Natural killer cell (primary cell): ENCODE results near the gene PDE4DIP. TPM values are rescaled to one million over a fixed set of nuclear protein-coding genes. Genes with fewer than 3 reads are reported as not detected.
"Not testable (repeated sequence)": the region's sequence is repeated elsewhere in the genome, so short reads cannot be mapped to it uniquely, and the experiment has no call there.

ENCODE experiments used
- ATAC-seq, 3 donors: fragments of 150-1000 bp in 2 of 3; fragments of 200-7000 bp in 1 of 3; cut with Tn5 transposase; 1 replicate in 1 of 3; 2 replicates in 2 of 3; pipeline ENCODE4 v1.10.0; 2021; ENCODE audit warnings: mild to moderate bottlenecking in 2 of 3, moderate library complexity in 2 of 3
- DNase-seq, 2 donors: peaks; one replicate each; pipeline versions ENCODE4 v3.0.0 to v3.0.0-alpha.2; 2013 to 2021; ENCODE audit warnings: mixed read lengths in 1 of 2
- H3K27ac ChIP-seq: one replicate; pipeline ENCODE4 v1.5.1; 2013; ENCODE audit warnings: mild to moderate bottlenecking, low read length
- H3K27me3 ChIP-seq: one replicate; pipeline ENCODE4 v1.6.1; 2013; ENCODE audit warnings: low read length; ENCODE audit not compliant: control insufficient read depth, insufficient read depth
- H3K36me3 ChIP-seq: one replicate; pipeline ENCODE4 v1.6.1; 2013; ENCODE audit warnings: low read length; ENCODE audit not compliant: control insufficient read depth, insufficient read depth
- H3K4me1 ChIP-seq: one replicate; pipeline ENCODE4 v1.6.1; 2013; ENCODE audit warnings: low read length; ENCODE audit not compliant: control insufficient read depth, insufficient read depth
- H3K4me3 ChIP-seq: one replicate; pipeline ENCODE4 v1.5.1; 2013; ENCODE audit warnings: low read length
- H3K9me3 ChIP-seq: one replicate; pipeline ENCODE4 v1.6.1; 2013; ENCODE audit warnings: low read length; ENCODE audit not compliant: control insufficient read depth, insufficient read depth
- H3K27ac Mint-ChIP-seq, 2 donors: one replicate each; pipeline ENCODE4 v1.8.0; 2022; ENCODE audit warnings: mild to moderate bottlenecking in 2 of 2, mixed read lengths in 2 of 2, moderate library complexity in 1 of 2
- H3K27me3 Mint-ChIP-seq, 2 donors: one replicate each; pipeline ENCODE4 v1.8.0; 2022; ENCODE audit warnings: low read depth in 2 of 2, mixed read lengths in 2 of 2
- H3K36me3 Mint-ChIP-seq: one replicate; pipeline ENCODE4 v1.8.0; 2022; ENCODE audit warnings: mixed read lengths
- H3K4me1 Mint-ChIP-seq, 2 donors: one replicate each; pipeline ENCODE4 v1.8.0; 2022; ENCODE audit warnings: mixed read lengths in 2 of 2
- H3K4me3 Mint-ChIP-seq: one replicate; pipeline ENCODE4 v1.8.0; 2022; ENCODE audit warnings: mild to moderate bottlenecking, moderate library complexity, mixed read lengths
- H3K9me3 Mint-ChIP-seq, 2 donors: one replicate each; pipeline ENCODE4 v1.8.0; 2022; ENCODE audit warnings: mixed read lengths in 2 of 2
- WGBS: methylation state at CpG from one replicate; pipeline ENCODE4 v1.1.7; 2013; ENCODE audit warnings: missing lambda C conversion rate; ENCODE audit not compliant: insufficient coverage; 5-methylcytosine and 5-hydroxymethylcytosine counted together
- intact Hi-C: fragments of 100-400 bp; cut with micrococcal nuclease; formaldehyde crosslinking; loops from one replicate; pipeline ENCODE4 v1.14.2; 2022
- total RNA-seq, 4 donors: library from RNA; stranded (reverse); fragments of 120-200 nt in 1 of 4; gene quantifications; one replicate each; pipeline versions ENCODE4 v1.2.3 to v1.2.4, GENCODE V29; 2013 to 2022

The PDE4DIP gene
- total RNA-seq, 3 donors from 2014 or later (not counting 1 experiment from before 2014, with no cell fraction given) = 13.1 to 23.4 (median 17.5) TPM

- WGBS = 92% methylated on average over 1 of the region's 1 CpG
- H3K27ac ChIP-seq, H3K4me1 Mint-ChIP-seq, H3K27me3 ChIP-seq, H3K9me3 Mint-ChIP-seq, H3K4me3 ChIP-seq, H3K4me3 Mint-ChIP-seq, DNase-seq, intact Hi-C loops, H3K4me1 ChIP-seq, H3K27me3 Mint-ChIP-seq, H3K9me3 ChIP-seq, ATAC-seq, H3K36me3 Mint-ChIP-seq: not testable (repeated sequence)
- H3K27ac Mint-ChIP-seq = peak overlapping the region in 1 of 2 donors; percentile 63
- H3K36me3 ChIP-seq = peaks cover 17% of the 10 kb centered on the region
Measured at GRCh38 chr1:148975453-148975852, 131.2 kb downstream of the PDE4DIP start.

- DNase-seq = peak in 1 of 2 donors; percentile 10
- H3K27me3 Mint-ChIP-seq, H3K4me3 ChIP-seq, H3K9me3 ChIP-seq, H3K4me1 ChIP-seq, H3K27ac ChIP-seq, H3K9me3 Mint-ChIP-seq, H3K27me3 ChIP-seq, H3K4me1 Mint-ChIP-seq, intact Hi-C loops, H3K4me3 Mint-ChIP-seq: not testable (repeated sequence)
- Mint-ChIP-seq H3K36me3 (peaks cover 12% of the 10 kb centered on the region), H3K27ac (peak overlapping the region in 1 of 2 donors; percentile 63)
- ATAC-seq = peak in 2 of 3 donors; percentile 34 to 44
- peaks cover 19% of the 10 kb centered on the region for H3K36me3 ChIP-seq
- WGBS = no CpG with 5 or more reads among the region's 1 CpG
Measured at GRCh38 chr1:148975866-148976537, 131.8 kb downstream of the PDE4DIP start.

GRCh38 chr1:148977785-148978184, 133.6 kb downstream of the PDE4DIP start:
- H3K27me3 Mint-ChIP-seq, H3K4me1 Mint-ChIP-seq, H3K4me1 ChIP-seq, H3K4me3 ChIP-seq, H3K27me3 ChIP-seq, intact Hi-C loops, ATAC-seq, H3K9me3 Mint-ChIP-seq, H3K9me3 ChIP-seq, H3K27ac Mint-ChIP-seq, H3K27ac ChIP-seq, H3K4me3 Mint-ChIP-seq, DNase-seq: not testable (repeated sequence)
- 93% methylated on average over 1 of the region's 1 CpG for WGBS
- H3K36me3 Mint-ChIP-seq = peaks cover 20% of the 10 kb centered on the region
- peaks cover 32% of the 10 kb centered on the region for H3K36me3 ChIP-seq

GRCh38 chr1:148989378-148989777, 145.2 kb downstream of the PDE4DIP start:
- H3K4me3 Mint-ChIP-seq, H3K27me3 ChIP-seq, ATAC-seq, H3K9me3 ChIP-seq, H3K27ac ChIP-seq, H3K4me1 Mint-ChIP-seq, H3K27ac Mint-ChIP-seq, H3K4me1 ChIP-seq, DNase-seq, H3K4me3 ChIP-seq, intact Hi-C loops, H3K36me3 Mint-ChIP-seq, H3K36me3 ChIP-seq, H3K9me3 Mint-ChIP-seq: not testable (repeated sequence)
- 77% methylated on average over 2 of the region's 3 CpGs for WGBS
- H3K27me3 Mint-ChIP-seq = peaks cover 0 to 12% of the 10 kb centered on the region in 2 donors

- H3K36me3 ChIP-seq, H3K27me3 ChIP-seq, H3K36me3 Mint-ChIP-seq, H3K9me3 ChIP-seq, H3K27ac ChIP-seq, H3K4me1 Mint-ChIP-seq, DNase-seq, H3K9me3 Mint-ChIP-seq, intact Hi-C loops, H3K4me3 ChIP-seq, H3K4me1 ChIP-seq, H3K27ac Mint-ChIP-seq, H3K4me3 Mint-ChIP-seq, ATAC-seq: not testable (repeated sequence)
- peaks cover 0 to 12% of the 10 kb centered on the region in 2 donors for H3K27me3 Mint-ChIP-seq
- WGBS = 93% methylated on average over 4 of the region's 7 CpGs
Measured at GRCh38 chr1:148990233-148990788, 146.1 kb downstream of the PDE4DIP start.

- intact Hi-C loops, DNase-seq, H3K4me1 Mint-ChIP-seq, H3K4me1 ChIP-seq, H3K36me3 Mint-ChIP-seq, H3K27ac Mint-ChIP-seq, H3K4me3 ChIP-seq, ATAC-seq, H3K27me3 ChIP-seq, H3K27ac ChIP-seq, H3K36me3 ChIP-seq, H3K9me3 Mint-ChIP-seq, H3K4me3 Mint-ChIP-seq, H3K9me3 ChIP-seq: not testable (repeated sequence)
- peaks cover 0 to 12% of the 10 kb centered on the region in 2 donors for H3K27me3 Mint-ChIP-seq
- WGBS = no CpG with 5 or more reads among the region's 2 CpGs
Measured at GRCh38 chr1:148991818-148992217, 147.6 kb downstream of the PDE4DIP start.

GRCh38 chr1:148992364-148992763, 148.1 kb downstream of the PDE4DIP start:
- H3K27ac Mint-ChIP-seq, H3K9me3 Mint-ChIP-seq, H3K4me3 ChIP-seq, intact Hi-C loops, H3K4me3 Mint-ChIP-seq, H3K27me3 ChIP-seq, H3K36me3 Mint-ChIP-seq, H3K36me3 ChIP-seq, ATAC-seq, H3K9me3 ChIP-seq, DNase-seq, H3K27ac ChIP-seq, H3K4me1 ChIP-seq, H3K4me1 Mint-ChIP-seq: not testable (repeated sequence)
- peaks cover 0 to 12% of the 10 kb centered on the region in 2 donors for H3K27me3 Mint-ChIP-seq
- WGBS = no CpG with 5 or more reads among the region's 2 CpGs
